ENCODE results near the gene PTPRB.
"Not testable (repeated sequence)": the region's sequence is repeated elsewhere in the genome, so short reads cannot be mapped to it uniquely, and the experiment has no call there.

PTPRB gene

DNA sequence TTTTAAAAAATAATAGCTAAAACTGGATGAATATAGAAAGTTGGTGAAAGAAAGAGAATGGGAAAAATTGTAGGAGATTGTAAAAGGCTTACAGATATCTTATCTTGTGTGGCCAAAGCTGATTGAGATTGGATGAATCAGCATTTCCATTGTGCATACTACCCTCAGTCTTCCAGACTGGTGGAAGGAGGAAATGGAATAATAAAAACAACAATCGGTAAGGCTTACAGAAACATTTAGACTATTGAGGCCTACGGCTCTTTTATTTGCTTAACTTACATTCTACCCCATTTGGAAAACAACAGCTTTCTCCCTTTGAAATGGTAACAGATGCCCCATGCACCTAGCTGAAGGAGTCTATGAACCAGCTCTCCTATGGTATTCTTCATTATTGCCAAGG, 129.8 kb downstream of the PTPRB start:
- H3K27me3 ChIP-seq = no peaks in the 10 kb centered on the region
- no peaks in the 10 kb centered on the region for H3K4me1 ChIP-seq
- TF ChIP-seq, protein P1, sequence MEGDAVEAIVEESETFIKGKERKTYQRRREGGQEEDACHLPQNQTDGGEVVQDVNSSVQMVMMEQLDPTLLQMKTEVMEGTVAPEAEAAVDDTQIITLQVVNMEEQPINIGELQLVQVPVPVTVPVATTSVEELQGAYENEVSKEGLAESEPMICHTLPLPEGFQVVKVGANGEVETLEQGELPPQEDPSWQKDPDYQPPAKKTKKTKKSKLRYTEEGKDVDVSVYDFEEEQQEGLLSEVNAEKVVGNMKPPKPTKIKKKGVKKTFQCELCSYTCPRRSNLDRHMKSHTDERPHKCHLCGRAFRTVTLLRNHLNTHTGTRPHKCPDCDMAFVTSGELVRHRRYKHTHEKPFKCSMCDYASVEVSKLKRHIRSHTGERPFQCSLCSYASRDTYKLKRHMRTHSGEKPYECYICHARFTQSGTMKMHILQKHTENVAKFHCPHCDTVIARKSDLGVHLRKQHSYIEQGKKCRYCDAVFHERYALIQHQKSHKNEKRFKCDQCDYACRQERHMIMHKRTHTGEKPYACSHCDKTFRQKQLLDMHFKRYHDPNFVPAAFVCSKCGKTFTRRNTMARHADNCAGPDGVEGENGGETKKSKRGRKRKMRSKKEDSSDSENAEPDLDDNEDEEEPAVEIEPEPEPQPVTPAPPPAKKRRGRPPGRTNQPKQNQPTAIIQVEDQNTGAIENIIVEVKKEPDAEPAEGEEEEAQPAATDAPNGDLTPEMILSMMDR (IDR thresholded peaks at IDR 0.05) = no peak

DNA sequence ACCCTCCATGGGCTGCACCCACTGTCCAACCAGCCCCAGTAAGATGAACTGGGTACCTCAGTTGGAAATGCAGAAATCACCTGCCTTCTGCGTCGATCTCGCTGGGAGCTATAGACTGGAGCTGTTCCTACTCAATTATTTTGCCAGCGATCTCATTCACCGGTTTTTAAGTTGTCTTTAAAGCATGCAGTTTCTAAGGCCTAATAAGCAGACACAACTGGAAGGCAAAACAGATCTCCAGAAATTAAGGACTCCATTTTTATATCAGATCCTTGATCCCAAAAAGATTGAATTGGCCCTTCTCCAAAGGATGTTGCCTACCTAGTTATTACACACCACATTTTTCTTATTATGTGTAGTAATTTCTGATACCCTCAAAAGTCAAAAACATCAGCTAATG, 139.7 kb downstream of the PTPRB start:
- Histone ChIP-seq H3K27ac (no peak overlapping the region), H3K27me3 (no peaks in the 10 kb centered on the region), H3K36me3 (no peaks in the 10 kb centered on the region), H3K4me1 (no peaks in the 10 kb centered on the region), H3K9me3 (no peaks in the 10 kb centered on the region), H3K4me3 (no peak overlapping the region)
- TF ChIP-seq, protein P1 (IDR thresholded peaks at IDR 0.05) = no peak
- DNase-seq = no peak
- intact Hi-C loops (cut with DNase I; ENCODE audit: low total_unique reads) = no loop called here

More for the DNA sequence above, 129.8 kb downstream of the PTPRB start:
- Histone ChIP-seq H3K4me3 (no peak overlapping the region), H3K36me3 (no peaks in the 10 kb centered on the region), H3K9me3 (peaks cover 0 to 11% (median 0%) of the 10 kb centered on the region in 3 donors), H3K27ac (no peak overlapping the region)
- no peak for DNase-seq
- intact Hi-C loops (cut with DNase I; ENCODE audit: low total_unique reads) = no loop called here

DNA sequence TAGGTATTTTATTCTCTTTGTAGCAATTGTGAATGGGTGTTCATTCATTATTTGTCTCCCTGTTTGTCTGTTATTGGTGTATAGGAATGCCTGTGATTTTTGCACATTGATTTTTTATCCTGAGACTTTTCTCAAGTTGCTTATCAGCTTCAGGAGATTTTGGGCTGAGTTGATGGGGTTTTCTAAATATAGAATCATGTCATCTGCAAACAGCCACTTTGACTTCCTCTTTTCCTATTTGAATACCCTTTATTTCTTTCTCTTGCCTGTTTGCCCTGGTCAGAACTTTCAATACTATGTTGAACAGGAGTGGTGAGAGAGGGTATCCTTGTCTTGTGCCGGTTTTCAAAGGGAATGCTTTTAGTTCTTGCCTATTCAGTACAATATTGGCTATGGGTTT, 144.3 kb downstream of the PTPRB start:
- H3K9me3 ChIP-seq; DNase-seq; H3K27ac ChIP-seq; H3K27me3 ChIP-seq; H3K4me3 ChIP-seq; H3K4me1 ChIP-seq; intact Hi-C loops (cut with DNase I; ENCODE audit: low total_unique reads); H3K36me3 ChIP-seq: not testable (repeated sequence)

- DNase-seq; H3K4me3 ChIP-seq; H3K4me1 ChIP-seq; H3K9me3 ChIP-seq; H3K27ac ChIP-seq; H3K27me3 ChIP-seq; H3K36me3 ChIP-seq; intact Hi-C loops (cut with DNase I; ENCODE audit: low total_unique reads): not testable (repeated sequence)
Observed at GRCh38 chr12:70490928-70491327, 146.3 kb downstream of the PTPRB start.

DNA sequence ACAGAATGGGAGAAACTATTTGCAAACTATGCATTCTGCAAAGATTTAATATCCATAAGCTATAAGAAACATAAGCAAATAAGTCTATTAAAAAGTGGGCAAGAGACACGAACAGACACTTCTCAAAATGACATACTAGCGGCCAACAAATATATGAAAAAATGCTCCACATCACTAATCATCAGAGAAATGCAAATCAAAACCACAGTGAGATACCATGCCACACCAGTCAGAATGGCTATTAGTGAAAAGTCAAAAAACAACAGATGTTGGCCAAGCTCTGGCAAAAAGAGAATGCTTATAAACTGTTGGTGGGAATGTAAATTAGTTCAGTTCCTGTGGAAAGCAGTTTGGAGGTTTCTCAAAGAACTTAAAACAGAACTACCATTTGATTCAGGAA, 149.8 kb downstream of the PTPRB start:
- intact Hi-C loops (cut with DNase I; ENCODE audit: low total_unique reads) = no loop called here
- Histone ChIP-seq H3K27me3 (no peaks in the 10 kb centered on the region), H3K27ac (no peak overlapping the region), H3K4me3 (no peak overlapping the region), H3K36me3 (no peaks in the 10 kb centered on the region), H3K9me3 (no peaks in the 10 kb centered on the region), H3K4me1 (no peaks in the 10 kb centered on the region)
- TF ChIP-seq, protein P1 (IDR thresholded peaks at IDR 0.05) = no peak
- DNase-seq = no peak

DNA sequence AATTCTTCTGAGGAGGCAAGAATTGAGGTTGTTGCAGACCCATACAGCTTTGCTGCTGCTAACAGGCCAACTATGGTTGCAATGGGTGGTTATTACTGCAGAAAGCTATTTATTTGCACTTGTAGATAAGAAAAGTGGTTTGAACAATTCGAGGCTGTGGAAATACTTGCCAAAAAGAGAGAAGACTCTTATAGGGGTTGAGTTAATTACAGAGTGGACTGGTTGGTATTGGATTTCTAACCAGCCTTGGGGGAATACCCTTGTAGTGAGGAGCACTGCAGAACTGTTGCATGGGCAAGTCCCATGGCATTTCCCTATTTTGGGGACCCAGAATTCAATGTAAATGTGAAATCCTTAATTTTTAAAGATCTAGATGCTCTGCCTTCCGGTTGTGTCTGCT, 150.6 kb downstream of the PTPRB start:
- H3K27me3 ChIP-seq = no peaks in the 10 kb centered on the region
- H3K4me3 ChIP-seq = no peak overlapping the region
- H3K27ac ChIP-seq = no peak overlapping the region
- H3K4me1 ChIP-seq = no peaks in the 10 kb centered on the region
- H3K36me3 ChIP-seq = no peaks in the 10 kb centered on the region
- DNase-seq = no peak
- H3K9me3 ChIP-seq = no peaks in the 10 kb centered on the region
- intact Hi-C loops (cut with DNase I; ENCODE audit: low total_unique reads) = no loop called here
- TF ChIP-seq, protein P1 (IDR thresholded peaks at IDR 0.05) = no peak

DNA sequence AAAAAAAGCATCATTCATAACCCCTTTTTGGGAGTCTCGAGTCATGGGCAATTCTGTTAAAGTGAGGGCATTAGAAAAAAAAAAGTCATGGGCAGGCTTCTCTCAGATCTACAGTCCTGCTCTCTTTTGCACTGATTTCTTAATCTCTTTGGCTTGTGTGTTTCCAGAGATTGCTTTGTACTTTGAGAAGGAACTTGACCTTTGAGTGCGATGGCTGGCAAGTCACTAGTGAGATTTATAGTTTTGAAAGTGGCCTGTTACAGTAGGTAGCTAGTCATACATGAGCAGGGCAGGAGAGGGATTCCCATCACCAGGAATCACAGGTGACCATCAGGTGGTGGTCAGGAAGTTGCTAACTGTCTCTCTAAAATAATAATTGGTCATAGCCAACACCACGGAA, 151.5 kb downstream of the PTPRB start:
- intact Hi-C loops (cut with DNase I; ENCODE audit: low total_unique reads) = no loop called here
- H3K9me3 ChIP-seq = no peaks in the 10 kb centered on the region
- H3K36me3 ChIP-seq = no peaks in the 10 kb centered on the region
- TF ChIP-seq, protein P1 (IDR thresholded peaks at IDR 0.05) = no peak
- no peak overlapping the region for H3K4me3 ChIP-seq
- no peak for DNase-seq
- H3K4me1 ChIP-seq = no peaks in the 10 kb centered on the region
- H3K27me3 ChIP-seq = no peaks in the 10 kb centered on the region
- no peak overlapping the region for H3K27ac ChIP-seq
